Left cardiac atrium (tissue), 4 donors: ENCODE data around the gene PLEKHA7. TPM values are rescaled to one million over a fixed set of nuclear protein-coding genes. Genes with fewer than 3 reads are reported as not detected.
"Not testable (repeated sequence)": the region's sequence is repeated elsewhere in the genome, so short reads cannot be mapped to it uniquely, and the experiment has no call there.

Experiments used
- ATAC-seq, 2 donors: fragments of 200-7000 bp; cut with Tn5 transposase; one replicate each; pipeline ENCODE4 v1.9.1; 2020; ENCODE audit warnings: mild to moderate bottlenecking in 2 of 2, moderate library complexity in 2 of 2
- DNase-seq: peaks from one replicate; pipeline ENCODE4 v3.0.0-alpha.2; 2020
- intact Hi-C, 2 donors: fragments of 100-400 bp; cut with DNase I; formaldehyde crosslinking; loops; one replicate each; pipeline versions ENCODE4 v1.14.1 to v1.15.1; 2022 to 2023
- total RNA-seq, 2 donors: library from RNA; stranded (reverse); fragmentation: NEBNext Ultra II Directional; extraction: Animal tissue kit (Norgen Biotek cat#: 25700); gene quantifications; one replicate each; pipeline ENCODE4 v1.2.1, GENCODE V29; 2021
- donor health status: DM: no; HTN: yes; CAD: no.
- donor health status: DM: no; HTN: yes; CAD: no; lungs with severe emphysema.
- donor health status: DM: yes; HTN: yes; CAD: no.
- donor health status: Dilated cardiomyopathy.

The PLEKHA7 gene
- total RNA-seq, 2 donors from 2014 or later, result 23.6 to 31.1 TPM

GRCh38 chr11:17012179-17012578, 2.0 kb downstream of the PLEKHA7 start:
- intact Hi-C loops, result loop anchor here (5.0 to 10.0 kb wide), 2 partner anchors 53 to 65 kb away; no protein-coding TSS in a partner anchor
- DNase-seq, result no peak
- no peak for ATAC-seq

- intact Hi-C loops, result loop anchor here (1.0 to 10.0 kb wide), 3 partner anchors 28 to 64 kb away; no protein-coding TSS in a partner anchor
- ATAC-seq (no peak), DNase-seq (no peak)
Observed at GRCh38 chr11:17010851-17011420, 3.3 kb downstream of the PLEKHA7 start.

- intact Hi-C loops, result no loop called here
Observed at GRCh38 chr11:17008099-17008498, 6.1 kb downstream of the PLEKHA7 start.

GRCh38 chr11:17005646-17006045, 8.6 kb downstream of the PLEKHA7 start:
- intact Hi-C loops, result no loop called here
- ATAC-seq (no peak), DNase-seq (no peak)

More at GRCh38 chr11:17008099-17008498, 6.1 kb downstream of the PLEKHA7 start:
- no peak for DNase-seq
- ATAC-seq, result peak; percentile 30 to 47

GRCh38 chr11:17004486-17005148, 9.6 kb downstream of the PLEKHA7 start:
- ATAC-seq (no peak), DNase-seq (no peak)
- intact Hi-C loops, result no loop called here

- DNase-seq (no peak), ATAC-seq (no peak)
- intact Hi-C loops, result no loop called here
Observed at GRCh38 chr11:17003426-17003825, 10.8 kb downstream of the PLEKHA7 start.

GRCh38 chr11:17002543-17002942, 11.7 kb downstream of the PLEKHA7 start:
- DNase-seq, result no peak
- intact Hi-C loops, result no loop called here
- no peak for ATAC-seq

GRCh38 chr11:17001806-17002205, 12.4 kb downstream of the PLEKHA7 start:
- no peak for ATAC-seq
- no peak for DNase-seq
- intact Hi-C loops, result no loop called here

- DNase-seq, result no peak
- ATAC-seq, result no peak
- intact Hi-C loops, result no loop called here
Observed at GRCh38 chr11:17000987-17001386, 13.2 kb downstream of the PLEKHA7 start.

- ATAC-seq, intact Hi-C loops: not testable (repeated sequence)
Observed at GRCh38 chr11:17000253-17000652, 14.0 kb downstream of the PLEKHA7 start.

GRCh38 chr11:16999116-16999515, 15.1 kb downstream of the PLEKHA7 start:
- intact Hi-C loops, result no loop called here
- no peak for ATAC-seq
- DNase-seq, result no peak

More at GRCh38 chr11:17000253-17000652, 14.0 kb downstream of the PLEKHA7 start:
- DNase-seq, result not testable (repeated sequence)

- peak; percentile 41 for DNase-seq
- intact Hi-C loops, result no loop called here
- peak; percentile 57 to 73 for ATAC-seq
Observed at GRCh38 chr11:16997624-16998023, 16.6 kb downstream of the PLEKHA7 start.

GRCh38 chr11:16993495-16993894, 20.7 kb downstream of the PLEKHA7 start:
- no peak for ATAC-seq
- intact Hi-C loops, result no loop called here
- no peak for DNase-seq

GRCh38 chr11:16992846-16993245, 21.4 kb downstream of the PLEKHA7 start:
- intact Hi-C loops, result no loop called here
- peak; percentile 35 for DNase-seq

GRCh38 chr11:16989554-16989953, 24.7 kb downstream of the PLEKHA7 start:
- intact Hi-C loops, result no loop called here
- ATAC-seq, result no peak

More at GRCh38 chr11:16992846-16993245, 21.4 kb downstream of the PLEKHA7 start:
- peak in 1 of 2 donors; percentile 29 for ATAC-seq

GRCh38 chr11:16987205-16987568, 27.0 kb downstream of the PLEKHA7 start:
- no peak for DNase-seq
- ATAC-seq, result peak; percentile 25 to 28
- intact Hi-C loops, result no loop called here

More at GRCh38 chr11:16989554-16989953, 24.7 kb downstream of the PLEKHA7 start:
- DNase-seq, result no peak

- peak; percentile 21 to 39 for ATAC-seq
- DNase-seq, result no peak
- intact Hi-C loops, result no loop called here
Observed at GRCh38 chr11:16986434-16987204, 27.6 kb downstream of the PLEKHA7 start.

GRCh38 chr11:16985297-16985696, 28.9 kb downstream of the PLEKHA7 start:
- ATAC-seq (no peak), DNase-seq (no peak)
- intact Hi-C loops, result no loop called here

- DNase-seq, result no peak
- intact Hi-C loops, result no loop called here
- no peak for ATAC-seq
Observed at GRCh38 chr11:16984229-16984628, 30.0 kb downstream of the PLEKHA7 start.

GRCh38 chr11:16982809-16983208, 31.4 kb downstream of the PLEKHA7 start:
- DNase-seq (no peak), ATAC-seq (no peak)
- intact Hi-C loops, result loop anchor here in 1 of 2 donors (1.0 kb wide), 1 partner anchor 28 kb away; no protein-coding TSS in a partner anchor
